Hepatocyte (in vitro differentiated cells): ENCODE measurements around the gene TRAF3. TPM values are rescaled to one million over a fixed set of nuclear protein-coding genes. Genes with fewer than 3 reads are reported as not detected.

Experiments
- DNase-seq: peaks from one replicate; pipeline ENCODE4 v3.0.0-alpha.2; 2016; ENCODE audit warnings: low spot score
- H2AFZ ChIP-seq: fragments of 200-600 bp; sonication (generic); 2 replicates; pipeline ENCODE4 v1.6.0; 2016; ENCODE audit warnings: antibody characterized with exemption, mild to moderate bottlenecking
- H3K27ac ChIP-seq: fragments of 200-600 bp; sonication (generic); 2 replicates; pipeline ENCODE4 v1.5.1; 2016; ENCODE audit warnings: mild to moderate bottlenecking
- H3K27me3 ChIP-seq: fragments of 200-600 bp; sonication (generic); 2 replicates; pipeline ENCODE4 v1.6.1; 2016
- H3K36me3 ChIP-seq: fragments of 200-600 bp; sonication (generic); replicated peaks from 2 replicates; pipeline ENCODE4 v1.5.1; 2016; ENCODE audit warnings: low read depth; ENCODE audit not compliant: insufficient read depth
- H3K4me1 ChIP-seq: fragments of 200-600 bp; sonication (generic); 2 replicates; pipeline ENCODE4 v1.5.1; 2016; ENCODE audit warnings: mild to moderate bottlenecking, moderate library complexity; ENCODE audit not compliant: insufficient read depth
- H3K4me2 ChIP-seq: fragments of 200-600 bp; sonication (generic); 2 replicates; pipeline ENCODE4 v1.6.0; 2016
- H3K4me3 ChIP-seq: fragments of 200-600 bp; sonication (generic); 2 replicates; pipeline ENCODE4 v1.5.1; 2016; ENCODE audit warnings: mild to moderate bottlenecking
- H3K79me2 ChIP-seq: fragments of 200-600 bp; sonication (generic); 2 replicates; pipeline ENCODE4 v1.6.0; 2017; ENCODE audit warnings: mild to moderate bottlenecking
- H3K9me2 ChIP-seq: fragments of 200-600 bp; sonication (generic); replicated peaks from 2 replicates; pipeline ENCODE4 v1.6.0; 2017; ENCODE audit warnings: mild to moderate bottlenecking; ENCODE audit not compliant: insufficient read depth
- H3K9me3 ChIP-seq: fragments of 200-600 bp; sonication (generic); 2 replicates; pipeline ENCODE4 v1.5.1; 2016; ENCODE audit warnings: low read depth, mild to moderate bottlenecking
- H4K20me1 ChIP-seq: fragments of 200-600 bp; sonication (generic); 2 replicates; pipeline ENCODE4 v1.6.0; 2016; ENCODE audit warnings: mild to moderate bottlenecking; ENCODE audit not compliant: insufficient read depth, poor library complexity, severe bottlenecking
- CTCF ChIP-seq: fragments of 200-600 bp; sonication (generic); IDR thresholded peaks from 2 replicates; pipeline ENCODE4 v1.5.1; 2016; ENCODE audit warnings: antibody characterized with exemption, mild to moderate bottlenecking; ENCODE audit not compliant: poor library complexity
- EZH2 ChIP-seq: fragments of 200-600 bp; sonication (generic); IDR thresholded peaks from 2 replicates; pipeline ENCODE4 v1.6.1; 2016; ENCODE audit warnings: antibody characterized with exemption, mild to moderate bottlenecking, borderline replicate concordance
- EZH2phosphoT487 ChIP-seq: fragments of 200-600 bp; sonication (generic); IDR thresholded peaks from one replicate; pipeline ENCODE4 v1.6.1; 2018; ENCODE audit warnings: antibody characterized with exemption, mild to moderate bottlenecking, low read depth, moderate library complexity; ENCODE audit not compliant: unreplicated experiment, severe bottlenecking
- WGBS: methylation state at CpG from one replicate; pipeline ENCODE4 v1.1.6; 2016; ENCODE audit warnings: low lambda C conversion rate; ENCODE audit errors: missing lambda C conversion rate; 5-methylcytosine and 5-hydroxymethylcytosine counted together
- polyA plus RNA-seq: library from polyadenylated mRNA; unstranded; fragments of >200 nt; fragmentation: Nextera tagmentation; extraction: Ambion mirVana; gene quantifications from 2 replicates; pipeline ENCODE4 v1.2.1, GENCODE V29; 2016
- total RNA-seq: library from RNA; depleted of rRNA; stranded (reverse); fragments of >200 nt; gene quantifications from 2 replicates; pipeline ENCODE4 v1.2.3, GENCODE V29; 2014

Gene TRAF3
- total and polyA plus RNA-seq, 2 experiments from 2014 or later = 8.0 to 15.8 TPM

- Histone ChIP-seq H3K4me2 (no peak overlapping the region), H3K27ac (no peak overlapping the region), H3K9me3 (no peaks in the 10 kb centered on the region), H3K4me3 (no peak overlapping the region), H3K9me2 (no peaks in the 10 kb centered on the region), H3K27me3 (peaks cover 28% of the 10 kb centered on the region), H3K36me3 (no peaks in the 10 kb centered on the region), H2AFZ (no peak overlapping the region), H3K79me2 (peaks cover 9% of the 10 kb centered on the region), H4K20me1 (no peaks in the 10 kb centered on the region), H3K4me1 (peaks cover 5% of the 10 kb centered on the region)
- WGBS = 100% methylated on average over 1 of the region's 1 CpG
- no peak for DNase-seq
- TF ChIP-seq CTCF = no peak
These were observed 143.7 kb downstream of the TRAF3 start for GRCh38 chr14:102920998-102921304.

GRCh38 chr14:102922490-102923200 is 145.4 kb downstream of the TRAF3 start, which contains the start of gene AMN:
Gene AMN (plus strand): TSS chr14:102922663. CDS start chr14:102922689, 26 bp downstream.
- TF ChIP-seq EZH2 (no peak), EZH2phosphoT487 (no peak), CTCF (no peak)
- Histone ChIP-seq H3K4me3 (peak within 1 kb of the TSS; percentile 52), H4K20me1 (no peaks in the 10 kb centered on the region), H3K9me2 (no peaks in the 10 kb centered on the region), H2AFZ (peak within 1 kb of the TSS; percentile 58), H3K36me3 (no peaks in the 10 kb centered on the region), H3K27ac (peak within 1 kb of the TSS; percentile 90), H3K4me1 (peaks cover 8% of the 10 kb centered on the region), H3K79me2 (peaks cover 9% of the 10 kb centered on the region), H3K27me3 (peaks cover 28% of the 10 kb centered on the region), H3K4me2 (peak within 1 kb of the TSS; percentile 91), H3K9me3 (no peaks in the 10 kb centered on the region)
- 10% methylated on average over 54 of the region's 56 CpGs for WGBS
- peak; percentile 87 for DNase-seq

GRCh38 chr14:102923201-102923924 is 146.1 kb downstream of the TRAF3 start:
- Histone ChIP-seq H3K9me2 (no peaks in the 10 kb centered on the region), H3K36me3 (no peaks in the 10 kb centered on the region), H4K20me1 (no peaks in the 10 kb centered on the region), H3K4me2 (peak overlapping the region; percentile 91), H3K4me3 (peak overlapping the region; percentile 52), H3K27me3 (peaks cover 28% of the 10 kb centered on the region), H2AFZ (peak overlapping the region; percentile 58), H3K79me2 (peaks cover 9% of the 10 kb centered on the region), H3K4me1 (peaks cover 15% of the 10 kb centered on the region), H3K27ac (peak overlapping the region; percentile 90), H3K9me3 (no peaks in the 10 kb centered on the region)
- peak; percentile 42 for DNase-seq
- WGBS = 17% methylated on average over 45 of the region's 53 CpGs
- no peak for TF ChIP-seq CTCF
- no peak for TF ChIP-seq EZH2phosphoT487
- TF ChIP-seq EZH2 = peak; percentile 71
